CD4-positive, alpha-beta T cell treated with Interleukin-6 at 100 ng/mL for 8 hours (primary cell): Measurements from ENCODE around the gene WDR43.
"Not testable (repeated sequence)": the region's sequence is repeated elsewhere in the genome, so short reads cannot be mapped to it uniquely, and the experiment has no call there.

Experiments
- DNase-seq: peaks from one replicate; pipeline ENCODE4 v3.0.0-alpha.2; 2020; ENCODE audit warnings: mixed read lengths, low spot score

Gene WDR43

DNA sequence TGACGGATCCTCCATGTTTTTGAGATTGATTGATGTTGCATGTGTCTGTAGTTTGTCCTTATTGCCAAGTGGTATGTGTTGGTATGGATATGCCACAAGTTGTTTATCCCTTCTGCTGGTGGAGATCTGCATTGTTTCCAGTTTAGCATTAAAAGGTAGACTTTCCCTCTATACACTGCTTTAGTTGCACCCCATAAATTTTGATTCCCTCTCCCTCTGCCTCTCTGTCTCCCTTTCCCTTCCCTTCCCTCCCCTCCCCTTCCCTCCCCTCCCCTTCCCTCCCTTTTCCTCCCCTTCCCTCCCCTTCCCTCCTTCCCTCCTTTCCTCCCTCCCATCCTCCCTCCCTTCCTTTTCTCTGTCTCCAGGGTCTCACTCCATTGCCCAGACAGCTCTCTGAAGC lies 68.0 kb downstream of the WDR43 start:
- DNase-seq: no peak

GRCh38 chr2:28970464-28971160 lies 76.1 kb downstream of the WDR43 start:
- no peak for DNase-seq

DNA sequence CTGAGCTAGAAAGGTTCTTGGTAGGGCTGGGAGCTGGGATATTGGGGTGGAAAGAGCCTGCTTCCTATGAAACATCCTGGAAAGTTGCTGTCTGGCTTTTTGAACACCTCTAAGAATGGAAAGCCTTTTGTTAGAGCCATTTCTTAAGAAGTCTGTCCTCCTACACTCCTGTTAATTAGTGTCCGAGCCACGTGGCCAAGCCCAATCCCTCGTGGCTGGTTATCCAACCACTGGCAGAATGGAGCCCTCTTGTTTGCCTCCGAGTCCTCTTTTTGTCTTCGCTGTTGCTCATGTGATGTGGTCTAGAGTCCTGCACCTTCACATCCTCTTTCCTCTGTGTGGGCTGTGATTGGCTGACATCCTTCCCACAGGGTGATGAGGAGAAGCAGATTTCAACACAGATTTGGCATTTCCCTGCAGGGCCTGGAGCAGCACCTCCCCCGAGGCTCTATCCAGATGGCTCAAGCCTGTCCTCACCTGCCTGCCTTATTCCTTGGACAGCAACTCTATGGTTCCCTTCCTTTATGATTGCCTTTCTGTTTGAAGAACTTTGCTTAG lies 78.4 kb downstream of the WDR43 start:
- no peak for DNase-seq

DNA sequence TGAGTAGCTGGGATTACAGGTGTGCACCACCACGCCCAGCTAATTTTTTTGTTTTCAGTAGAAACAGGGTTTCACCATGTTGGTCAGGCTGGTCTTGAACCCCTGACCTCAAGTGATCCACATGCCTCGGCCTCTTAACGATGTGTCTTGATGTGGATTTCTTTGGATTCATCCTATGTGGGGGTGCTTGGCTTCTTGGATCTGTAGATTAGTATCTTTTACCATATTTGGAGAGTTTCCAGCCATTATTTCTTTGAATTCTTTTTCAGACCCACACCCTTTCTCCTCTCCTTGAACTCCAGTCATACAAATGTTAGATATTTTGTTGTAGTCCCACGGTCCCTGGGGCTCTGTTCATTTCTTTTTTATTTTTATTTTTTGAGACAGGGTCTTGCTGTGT lies 79.8 kb downstream of the WDR43 start:
- DNase-seq: no peak

DNA sequence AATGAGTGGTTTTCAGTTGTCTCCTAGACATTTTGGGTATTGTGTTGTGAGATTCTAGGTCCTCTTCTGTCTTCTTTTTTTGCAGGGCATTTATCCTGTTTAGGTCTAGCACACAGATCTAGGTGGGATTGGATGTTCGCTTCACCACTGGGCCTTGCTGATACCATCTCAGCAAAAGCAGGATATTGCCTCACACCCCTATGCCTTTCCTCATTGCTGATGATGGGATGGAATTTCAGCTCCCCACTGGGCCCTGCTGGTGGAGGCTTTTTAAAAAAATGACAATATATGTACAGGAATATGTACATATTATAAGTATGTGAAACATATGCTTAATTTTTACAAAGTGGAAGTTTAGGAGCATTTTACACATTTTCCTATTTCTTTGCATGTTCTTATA lies 81.2 kb downstream of the WDR43 start:
- no peak for DNase-seq

GRCh38 chr2:28976584-28976983 lies 82.1 kb downstream of the WDR43 start:
- DNase-seq: no peak

- DNase-seq: no peak
Observed at GRCh38 chr2:28977176-28977875, 82.9 kb downstream of the WDR43 start.

GRCh38 chr2:28978001-28978400 lies 83.5 kb downstream of the WDR43 start:
- not testable (repeated sequence) for DNase-seq

- DNase-seq: no peak
Observed at GRCh38 chr2:28978606-28979005, 84.1 kb downstream of the WDR43 start.

GRCh38 chr2:28979041-28979440 lies 84.6 kb downstream of the WDR43 start:
- DNase-seq: no peak

DNA sequence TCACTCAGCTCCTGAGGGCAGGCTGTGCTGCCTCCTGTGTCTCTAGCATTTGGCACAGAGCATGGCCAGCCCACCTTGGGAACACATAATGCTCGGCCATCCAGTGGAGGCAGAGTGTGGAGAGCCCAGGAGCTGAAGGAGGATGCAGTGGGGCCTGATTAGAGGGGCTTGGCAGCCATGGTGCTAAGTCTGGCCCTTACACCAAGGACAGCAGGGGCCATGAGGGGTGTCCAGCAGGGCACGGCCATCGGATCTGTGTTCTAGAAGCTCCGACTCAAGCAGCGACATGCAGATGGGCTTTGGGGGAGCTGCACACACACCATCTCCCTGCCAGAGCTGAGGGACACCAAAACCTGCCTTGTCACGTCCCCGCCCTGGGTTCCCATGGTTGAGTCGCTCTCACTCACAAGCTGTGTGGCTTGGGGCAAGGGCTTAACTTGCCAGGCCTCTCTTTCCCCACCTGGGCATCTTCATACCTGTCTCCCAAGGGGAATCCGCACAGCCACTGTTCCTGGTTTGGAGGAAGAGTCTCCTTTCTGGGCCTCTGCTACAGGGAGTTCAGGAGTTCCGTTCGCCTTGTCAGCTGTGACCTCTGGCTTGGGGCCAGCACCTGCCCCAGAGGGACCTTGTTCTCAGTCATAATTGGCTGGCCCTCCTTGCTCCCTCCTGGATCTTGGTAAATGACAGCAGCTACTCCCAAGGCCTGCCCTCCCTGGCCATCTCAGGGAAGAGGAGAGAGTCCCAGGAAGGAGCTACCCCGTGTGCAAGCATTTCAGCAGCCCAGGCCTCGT lies 85.3 kb downstream of the WDR43 start:
- no peak for DNase-seq

DNA sequence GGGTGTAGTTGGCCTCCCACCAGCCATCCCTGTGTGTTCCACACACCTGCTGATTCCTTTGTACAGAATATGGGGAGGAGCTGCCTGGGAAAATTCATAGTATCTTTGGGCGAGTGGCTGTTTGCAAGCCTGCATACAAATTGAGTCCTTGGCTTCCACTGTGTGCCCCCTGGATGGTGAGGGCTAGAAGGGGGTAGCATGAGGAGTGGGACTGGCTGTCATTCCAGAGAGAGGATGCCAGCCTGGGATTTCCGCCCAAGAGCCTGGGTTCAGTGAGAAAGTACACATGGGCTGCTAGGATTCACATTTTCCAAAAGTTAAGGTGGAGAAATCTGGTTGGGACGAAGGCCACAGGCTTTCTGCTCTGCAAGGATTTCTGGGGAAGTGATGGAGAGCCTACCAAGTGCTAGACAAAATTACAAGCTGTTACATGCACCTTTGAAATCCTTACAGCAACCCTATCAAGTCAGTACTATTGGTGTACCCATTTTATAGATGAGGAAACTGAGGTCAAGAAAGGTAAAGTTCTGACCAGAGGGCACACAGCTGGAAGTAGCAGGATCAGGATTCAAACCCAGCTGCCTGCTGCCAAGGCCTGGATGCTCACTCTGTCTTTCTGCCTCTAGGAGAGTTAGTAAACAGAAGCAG lies 86.0 kb downstream of the WDR43 start:
- DNase-seq: no peak

- no peak for DNase-seq
Observed at GRCh38 chr2:28981016-28981441, 86.6 kb downstream of the WDR43 start, which contains the start of gene TOGARAM2. Gene TOGARAM2 (plus strand): TSS chr2:28981298. CDS start chr2:28994835, 13,537 bp downstream.

- DNase-seq: no peak
Observed at GRCh38 chr2:28981620-28982376, 87.3 kb downstream of the WDR43 start.

GRCh38 chr2:28982381-28982950 lies 88.0 kb downstream of the WDR43 start:
- no peak for DNase-seq

DNA sequence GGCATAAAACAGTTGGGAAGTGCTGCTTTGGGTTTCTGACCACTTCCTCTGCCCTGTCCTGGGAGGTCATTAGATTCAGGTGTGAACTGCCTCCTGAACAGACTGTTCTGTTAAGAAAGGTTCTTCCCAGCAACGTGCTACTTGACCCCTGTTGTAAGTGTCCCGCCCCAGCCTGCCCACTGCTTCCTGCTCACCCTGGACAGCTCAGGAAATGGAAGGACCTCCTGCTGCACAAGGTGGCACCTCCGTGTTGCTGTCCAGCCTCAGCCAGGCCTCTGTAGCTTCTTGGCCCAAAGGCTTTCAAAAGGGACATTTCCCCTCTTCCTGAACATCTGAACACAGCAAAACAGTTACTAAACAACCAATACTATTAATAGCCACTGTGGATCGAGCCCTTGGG lies 92.0 kb downstream of the WDR43 start:
- DNase-seq: no peak

- no peak for DNase-seq
Observed at GRCh38 chr2:28989973-28990372, 95.5 kb downstream of the WDR43 start.

DNA sequence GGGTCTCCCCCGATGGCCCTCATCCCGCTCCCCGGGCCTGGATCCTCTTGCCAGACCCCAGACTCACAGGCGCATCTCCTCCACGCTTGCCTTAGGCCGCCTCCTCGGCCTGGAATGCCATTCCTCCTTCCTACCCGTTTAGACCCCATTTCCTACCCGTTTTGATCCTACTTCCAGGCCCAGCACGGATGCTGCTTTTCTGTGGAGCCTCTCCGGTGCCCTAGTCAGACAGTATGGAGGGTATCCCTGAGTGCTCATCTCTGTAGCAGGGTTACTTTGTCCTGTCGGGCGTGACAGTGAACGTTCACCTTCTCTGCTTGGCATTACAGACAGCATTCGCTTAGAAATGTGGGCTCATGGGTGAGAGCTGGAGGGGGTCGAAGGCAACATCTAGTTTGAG lies 96.0 kb downstream of the WDR43 start:
- no peak for DNase-seq

DNA sequence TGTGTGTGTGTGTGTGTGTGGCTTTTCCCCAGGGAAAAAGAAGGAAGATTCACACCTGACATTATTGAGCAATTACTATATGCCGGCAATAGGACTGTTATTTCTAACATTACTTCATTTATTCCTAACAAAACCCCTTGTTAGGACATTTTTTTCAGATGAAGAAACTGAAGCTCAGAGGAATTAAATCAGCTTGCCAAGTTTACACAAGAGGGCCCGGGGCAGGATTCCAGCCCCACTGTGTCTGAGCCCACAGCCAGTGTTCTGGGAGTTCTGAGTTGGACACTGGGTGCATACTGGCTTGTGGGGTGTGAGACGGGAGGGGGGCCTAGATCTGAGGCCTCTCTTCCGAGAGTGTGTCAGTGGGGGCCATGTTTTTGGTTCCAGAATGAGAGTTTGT lies 96.6 kb downstream of the WDR43 start:
- no peak for DNase-seq

- DNase-seq: no peak
Observed at GRCh38 chr2:28991460-28991859, 97.0 kb downstream of the WDR43 start.
